ENCODE results near the gene FMO2. TPM values are rescaled to one million over a fixed set of nuclear protein-coding genes. Genes with fewer than 3 reads are reported as not detected.

FMO2 gene
- total and polyA plus RNA-seq, 2 of the 8 experiments (the other 6 are each of a cell fraction or from before 2014, with no cell fraction given): not detected

- no peak for TF ChIP-seq E2F6 (IDR thresholded peaks at IDR 0.05)
- no peak for TF ChIP-seq TAF7 (optimal IDR thresholded peaks at IDR 0.05; ENCODE audit: borderline replicate concordance, low read depth, low read length)
- TF ChIP-seq JUN (IDR thresholded peaks at IDR 0.05; ENCODE audit: low read depth, low read length): no peak
- TF ChIP-seq CTCF (IDR thresholded peaks at IDR 0.05; ENCODE audit: control extremely low read depth in 1 of 3, insufficient read depth in 1 of 3, low read depth in 1 of 3, low read length in 3 of 3): no peak
- TF ChIP-seq SP4 (IDR thresholded peaks at IDR 0.05; ENCODE audit: low read length): no peak
- TF ChIP-seq BRCA1 (IDR thresholded peaks at IDR 0.05; ENCODE audit: low read depth, low read length): no peak
- no peak for TF ChIP-seq GTF2F1 (IDR thresholded peaks at IDR 0.05; ENCODE audit: borderline replicate concordance, low read depth, low read length)
Measured at GRCh38 chr1:171140401-171140800, 44.7 kb upstream of the FMO2 start (continued).

Measured in H1 (cell line).